ENCODE results near the gene FGF9. TPM values are rescaled to one million over a fixed set of nuclear protein-coding genes. Genes with fewer than 3 reads are reported as not detected.

The FGF9 gene
- total and polyA plus RNA-seq, 2 of the 8 experiments (the other 6 are each of a cell fraction or from before 2014, with no cell fraction given): 0.02 TPM; not detected in 1

DNA sequence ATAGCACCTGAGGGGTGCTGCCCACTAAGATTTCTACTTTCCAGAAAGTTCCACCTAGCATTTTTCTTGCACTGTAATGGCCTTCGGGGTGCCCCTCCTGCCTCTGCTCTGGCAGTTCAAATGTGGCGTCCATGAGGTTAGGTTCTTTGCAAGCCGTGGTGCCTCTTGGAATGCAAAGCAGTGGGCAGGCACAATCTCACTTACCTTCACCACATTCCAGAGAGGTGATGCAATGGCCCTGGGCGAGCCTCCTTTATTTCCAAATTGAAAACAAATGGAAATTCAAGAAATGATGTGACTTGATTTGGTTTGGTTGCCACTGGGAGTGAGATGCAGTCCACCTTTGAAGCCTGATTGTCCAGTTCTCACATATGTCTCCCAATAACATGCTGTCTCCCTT is 46.9 kb downstream of the FGF9 start:
- no peaks in the 10 kb centered on the region for H3K27me3 ChIP-seq (replicated peaks in 1 of 4; ENCODE audit: control insufficient read depth in 3 of 4, extremely low read depth in 1 of 4, insufficient read depth in 3 of 4, low read length in 3 of 4)
- no peak overlapping the region for H3K4ac ChIP-seq (replicated peaks; ENCODE audit: insufficient read length, low read depth, low read length)
- no peaks in the 10 kb centered on the region for H3K79me2 ChIP-seq (ENCODE audit: control insufficient read depth in 1 of 2, insufficient read depth in 2 of 2, low read length in 2 of 2)
- peak; percentile 7 for FAIRE-seq
- H3K23ac ChIP-seq (ENCODE audit: insufficient read length): no peak overlapping the region
- H2BK20ac ChIP-seq (ENCODE audit: low read length): no peak overlapping the region; the same call in 1 of the 2 replicates
- H2BK12ac ChIP-seq (ENCODE audit: low read depth, low read length): peak overlapping the region; percentile 96
- H2AFZ ChIP-seq (ENCODE audit: low read length): peak overlapping the region; percentile 74; the same call in 1 of the 2 replicates
- no peak overlapping the region for H3K27ac ChIP-seq (ENCODE audit: low read depth, low read length)
- no peak overlapping the region for H3K4me2 ChIP-seq (ENCODE audit: insufficient read depth in 1 of 2, low read depth in 2 of 2, low read length in 2 of 2)
- peaks cover 0 to 4% (median 1%) of the 10 kb centered on the region in 4 experiments; a peak in 2 of 7 replicates for H3K4me1 ChIP-seq (replicated peaks in 1 of 4; ENCODE audit: control insufficient read depth in 3 of 4, insufficient read depth in 4 of 4, low read length in 3 of 4)
- H3K79me1 ChIP-seq (ENCODE audit: low read depth, low read length): no peaks in the 10 kb centered on the region
- POLR2A ChIA-PET (ENCODE audit: partially characterized antibody): no interaction called here
- no peaks in the 10 kb centered on the region for H3K36me3 ChIP-seq (ENCODE audit: control insufficient read depth in 2 of 4, insufficient read depth in 4 of 4, low read length in 3 of 4)
- H2BK15ac ChIP-seq (ENCODE audit: low read length): no peak overlapping the region
- no peak overlapping the region for H3K4me3 ChIP-seq (ENCODE audit: extremely low read depth in 1 of 4, insufficient read depth in 2 of 4, low read depth in 3 of 4, low read length in 4 of 4)
- H3K23me2 ChIP-seq (ENCODE audit: low read depth, low read length): no peaks in the 10 kb centered on the region
- H2BK5ac ChIP-seq (ENCODE audit: low read depth, low read length): no peak overlapping the region; the same call in 1 of the 2 replicates
- H3K9me3 ChIP-seq (ENCODE audit: insufficient read depth in 2 of 2, low read depth in 1 of 2, low read length in 1 of 2): no peaks in the 10 kb centered on the region
- DNase-seq (ENCODE audit: low read depth in 1 of 2, low spot score in 2 of 2): peak in 1 of 2 experiments; percentile 31
- no peaks in the 10 kb centered on the region for H4K20me1 ChIP-seq (replicated peaks in 1 of 2; ENCODE audit: control insufficient read depth in 1 of 2, insufficient read depth in 2 of 2, low read length in 2 of 2)
- H3K18ac ChIP-seq (ENCODE audit: extremely low read depth, low read length): no peak overlapping the region; the same call in 1 of the 2 replicates
- no peak overlapping the region for H3K56ac ChIP-seq (replicated peaks; ENCODE audit: insufficient read length, low read depth, low read length)
- H2BK120ac ChIP-seq (replicated peaks; ENCODE audit: low read depth, low read length): no peak overlapping the region
- H4K8ac ChIP-seq (ENCODE audit: extremely low read depth, insufficient read depth, low read length): no peak overlapping the region
- H3K9ac ChIP-seq (replicated peaks in 1 of 4; ENCODE audit: extremely low read depth in 1 of 4, low read depth in 3 of 4, low read length in 3 of 4): no peak overlapping the region
- CTCF ChIA-PET (ENCODE audit: partially characterized antibody): no interaction called here
- peak overlapping the region; percentile 92 for H2AK5ac ChIP-seq (ENCODE audit: low read depth, low read length)
- H3K14ac ChIP-seq (ENCODE audit: insufficient read length): no peak overlapping the region
- H4K5ac ChIP-seq (ENCODE audit: insufficient read length, low read depth, low read length): no peak overlapping the region
- 69% methylated on average over 4 of the region's 4 CpGs; no CpG with 5 or more reads in 1 of the 2 experiments for WGBS, 2 experiments (ENCODE audit: extremely low coverage in 1 of 2, insufficient coverage in 1 of 2, insufficient read length in 1 of 2, insufficient replicate concordance in 2 of 2, low coverage in 1 of 2, low lambda C conversion rate in 2 of 2, missing lambda C conversion rate in 1 of 2)
- no peak overlapping the region for H4K91ac ChIP-seq (replicated peaks; ENCODE audit: insufficient read length, low read length)
- TF ChIP-seq ZNF274 (IDR thresholded peaks at IDR 0.05; ENCODE audit: borderline replicate concordance, extremely low read depth, low read length) (no peak), MAFK (IDR thresholded peaks at IDR 0.05; ENCODE audit: low read depth, low read length) (no peak), TEAD4 (IDR thresholded peaks at IDR 0.05; ENCODE audit: low read depth, low read length) (peak; percentile 89), KDM1A (IDR thresholded peaks at IDR 0.05; ENCODE audit: borderline replicate concordance, low read length) (no peak), JUN (IDR thresholded peaks at IDR 0.05; ENCODE audit: low read depth, low read length) (peak; percentile 64), EGR1 (IDR thresholded peaks at IDR 0.05; ENCODE audit: borderline replicate concordance, low read depth, low read length) (no peak), HDAC6 (IDR thresholded peaks at IDR 0.05; ENCODE audit: low read depth, low read length) (no peak), CREB1 (IDR thresholded peaks at IDR 0.05) (no peak), CHD2 (IDR thresholded peaks at IDR 0.05; ENCODE audit: low read length) (no peak), CEBPB (IDR thresholded peaks at IDR 0.05; ENCODE audit: low read depth, low read length) (peak; percentile 93), JUND (IDR thresholded peaks at IDR 0.05; ENCODE audit: low read length) (peak; percentile 95)
- TF ChIP-seq, protein P1, sequence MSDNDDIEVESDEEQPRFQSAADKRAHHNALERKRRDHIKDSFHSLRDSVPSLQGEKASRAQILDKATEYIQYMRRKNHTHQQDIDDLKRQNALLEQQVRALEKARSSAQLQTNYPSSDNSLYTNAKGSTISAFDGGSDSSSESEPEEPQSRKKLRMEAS (IDR thresholded peaks at IDR 0.05): 0 out of 2 replicates have a peak, but pooled peaks have one; percentile 22
- TF ChIP-seq, protein P2, sequence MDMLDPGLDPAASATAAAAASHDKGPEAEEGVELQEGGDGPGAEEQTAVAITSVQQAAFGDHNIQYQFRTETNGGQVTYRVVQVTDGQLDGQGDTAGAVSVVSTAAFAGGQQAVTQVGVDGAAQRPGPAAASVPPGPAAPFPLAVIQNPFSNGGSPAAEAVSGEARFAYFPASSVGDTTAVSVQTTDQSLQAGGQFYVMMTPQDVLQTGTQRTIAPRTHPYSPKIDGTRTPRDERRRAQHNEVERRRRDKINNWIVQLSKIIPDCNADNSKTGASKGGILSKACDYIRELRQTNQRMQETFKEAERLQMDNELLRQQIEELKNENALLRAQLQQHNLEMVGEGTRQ (IDR thresholded peaks at IDR 0.05; ENCODE audit: low read length): no peak
- TF ChIP-seq, protein P3, sequence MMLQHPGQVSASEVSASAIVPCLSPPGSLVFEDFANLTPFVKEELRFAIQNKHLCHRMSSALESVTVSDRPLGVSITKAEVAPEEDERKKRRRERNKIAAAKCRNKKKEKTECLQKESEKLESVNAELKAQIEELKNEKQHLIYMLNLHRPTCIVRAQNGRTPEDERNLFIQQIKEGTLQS (IDR thresholded peaks at IDR 0.05; ENCODE audit: insufficient read depth, low read depth, low read length): peak; percentile 82

Data from H1 (cell line).